Heart left ventricle (tissue), 16 donors: Measurements from ENCODE around the gene EFHD2. TPM values are rescaled to one million over a fixed set of nuclear protein-coding genes. Genes with fewer than 3 reads are reported as not detected.
"Not testable (repeated sequence)": the region's sequence is repeated elsewhere in the genome, so short reads cannot be mapped to it uniquely, and the experiment has no call there.

Experiments used
- ATAC-seq, 4 donors: fragments of 200-7000 bp; cut with Tn5 transposase; one replicate each; pipeline ENCODE4 v1.9.1; 2020 to 2022; ENCODE audit warnings: moderate library complexity in 4 of 4, mild to moderate bottlenecking in 3 of 4, moderate number of reproducible peaks in 1 of 4
- DNase-seq, 5 donors: peaks; one replicate each; pipeline ENCODE4 v3.0.0-alpha.2; 2020
- H3K27ac ChIP-seq, 12 donors: fragments of 200-600 bp; sonication (generic) in 4 of 12; one replicate each; pipeline versions ENCODE4 v1.5.0 to v1.8.0; 2016 to 2022; ENCODE audit warnings: mild to moderate bottlenecking in 2 of 12
- H3K27me3 ChIP-seq, 9 donors: fragments of 200-600 bp; sonication (generic) in 2 of 9; one replicate each; pipeline versions ENCODE4 v1.5.1 to v1.8.0; 2016 to 2022; ENCODE audit warnings: mild to moderate bottlenecking in 3 of 9
- H3K36me3 ChIP-seq, 9 donors: fragments of 200-600 bp; sonication (generic) in 2 of 9; one replicate each; pipeline versions ENCODE4 v1.5.0 to v1.8.0; 2018 to 2022; ENCODE audit warnings: mild to moderate bottlenecking in 2 of 9
- H3K4me1 ChIP-seq, 12 donors: fragments of 200-600 bp; sonication (generic) in 4 of 12; one replicate each; pipeline versions ENCODE4 v1.5.0 to v1.8.0; 2016 to 2022; ENCODE audit warnings: mild to moderate bottlenecking in 3 of 12
- H3K4me3 ChIP-seq, 12 donors: fragments of 200-600 bp; sonication (generic) in 4 of 12; one replicate each; pipeline versions ENCODE4 v1.5.0 to v1.8.0; 2017 to 2022; ENCODE audit warnings: mild to moderate bottlenecking in 9 of 12, moderate library complexity in 4 of 12
- H3K9me3 ChIP-seq, 12 donors: fragments of 200-600 bp; sonication (generic) in 4 of 12; one replicate each; pipeline versions ENCODE4 v1.5.0 to v1.8.0; 2016 to 2022; ENCODE audit warnings: mild to moderate bottlenecking in 1 of 12
- POLR2A ChIP-seq, 2 donors: fragments of 450-650 bp; IDR thresholded peaks; one replicate each; pipeline ENCODE4 v1.6.1; 2017; ENCODE audit warnings: antibody characterized with exemption in 2 of 2, mild to moderate bottlenecking in 2 of 2, moderate library complexity in 2 of 2
- WGBS, 4 donors: extraction: QIAGEN DNeasy Blood & Tissue Kit in 2 of 4; methylation state at CpG; one replicate each; pipeline versions ENCODE4 v1.1.5 to v1.1.7; 2013 to 2018; 5-methylcytosine and 5-hydroxymethylcytosine counted together
- intact Hi-C, 10 donors: fragments of 100-400 bp; cut with DNase I; formaldehyde crosslinking; loops; one replicate each; pipeline versions ENCODE4 v1.11.1 to v1.14.2; 2022
- polyA plus RNA-seq, 2 donors: library from polyadenylated mRNA; stranded (reverse); fragments of 200-250 nt; gene quantifications; one replicate each; pipeline ENCODE4 v1.2.3, GENCODE V29; 2013
- total RNA-seq, 9 donors: library from RNA; depleted of rRNA in 2 of 9; stranded (reverse); fragments of >200 nt in 2 of 9; fragmentation: NEBNext Ultra II Directional in 3 of 9; extraction: Animal tissue kit (Norgen Biotek cat#: 25700) in 3 of 9; gene quantifications; one replicate each; pipeline versions ENCODE4 v1.1.0 to v1.2.4, GENCODE V29; 2016 to 2023
- TF ChIP-seq, protein P1 (sequence below), 12 donors: fragments of 200-600 bp; sonication (generic) in 4 of 12; IDR thresholded peaks; one replicate each; pipeline versions ENCODE4 v1.5.0 to v1.8.0; 2018 to 2022; ENCODE audit warnings: antibody characterized with exemption in 12 of 12, mild to moderate bottlenecking in 5 of 12
- donor health status: ischemic (EF 13 %, LVEDD 7.1; RV severe dilation, severe dysfunction).
- donor health status: healthy with polysubstance abuse.
- donor health status: DM: no; HTN: yes; CAD: no.
- donor health status: DM: no; HTN: no; CAD: no.
- donor health status: ischemic (EF 25% LVEDD 6.9; RV normal size, moderate dysfunction).
- donor health status: ischemic (EF 25% LVEDD 5.7; RV mildly dilated, moderate dysfunction).
- donor health status: healthy.
- donor health status: DM: yes; HTN: yes; CAD: no.
- donor health status: ischemic (EF 35%, LVEDD 5.7; RV mildly dilated, moderate dysfunction).
- donor health status: nonischemic (EF 11% LVEDD 7.7; RV severe dilation, severe dysfunction).
- donor health status: DM: yes; HTN: yes; CAD: no.
- donor health status: PGD.
- donor health status: ischemic (EF 29% LVEDD 5.4; RV normal size, mild dysfunction).
- donor health status: nonischemic (EF 23%, LVEDD 6.1; RV moderate dilation, normal function).

Gene EFHD2
- total and polyA plus RNA-seq, 11 donors = 11.2 to 52.2 (median 15.8) TPM

DNA sequence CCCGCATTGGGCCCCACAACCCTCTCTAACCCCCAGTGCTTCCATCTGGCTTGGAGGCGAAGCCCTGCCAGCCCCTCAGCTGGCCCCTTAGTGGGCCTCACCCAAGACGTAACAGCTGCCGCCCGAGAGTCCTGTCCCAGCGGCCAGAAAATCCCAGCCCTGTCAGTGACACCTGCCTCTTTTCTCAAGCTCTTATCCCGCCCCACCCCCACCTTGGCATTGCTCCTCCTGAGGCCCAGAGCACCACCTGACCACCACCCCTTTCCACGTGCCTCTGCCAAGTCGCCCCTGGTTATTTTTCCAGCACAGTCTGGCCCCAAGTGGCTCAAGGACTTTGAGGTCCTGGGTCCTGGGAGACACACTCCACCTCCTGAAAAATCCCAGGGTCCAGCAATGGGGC, 22.6 kb downstream of the EFHD2 start:
- peak in 1 of 4 donors; percentile 4 for ATAC-seq
- DNase-seq = no peak

DNA sequence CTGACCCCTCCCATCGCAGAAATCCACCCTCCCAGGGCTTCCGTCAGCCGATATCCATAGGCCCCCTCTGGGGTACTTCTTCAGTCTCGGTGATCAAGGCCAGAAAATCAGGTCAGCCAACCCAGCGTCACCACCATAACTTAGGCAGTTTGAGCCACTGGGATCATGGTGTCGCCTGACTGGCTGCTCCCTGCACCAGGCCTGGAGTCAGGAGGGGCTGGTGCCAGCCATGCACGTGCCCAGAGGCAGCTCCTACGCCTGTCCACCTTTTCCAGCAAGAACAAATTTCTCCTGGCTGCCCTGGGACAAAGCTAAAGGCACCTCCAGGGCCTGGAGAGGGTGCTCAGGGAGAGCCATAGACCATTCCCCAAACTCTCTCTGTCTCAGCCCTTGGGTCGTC, 23.8 kb downstream of the EFHD2 start:
- Histone ChIP-seq H3K27ac (no peak overlapping the region), H3K36me3 (peaks cover 0 to 24% (median 0%) of the 10 kb centered on the region in 9 donors), H3K27me3 (no peaks in the 10 kb centered on the region), H3K4me3 (no peak overlapping the region), H3K4me1 (peaks cover 0 to 5% (median 0%) of the 10 kb centered on the region in 12 donors), H3K9me3 (no peaks in the 10 kb centered on the region)
- WGBS, 4 donors = 82 to 91% (median 86%) methylated on average over 9 of the region's 9 CpGs
- ATAC-seq = no peak
- intact Hi-C loops = loop anchor here in 7 of 10 donors (2.0 to 10.0 kb wide), 4 partner anchors 109 to 309 kb away; partner anchors contain the start of gene TMEM51 (in 2 of the 7)
- peak in 1 of 5 donors; percentile 25 for DNase-seq
- TF ChIP-seq, protein P1, sequence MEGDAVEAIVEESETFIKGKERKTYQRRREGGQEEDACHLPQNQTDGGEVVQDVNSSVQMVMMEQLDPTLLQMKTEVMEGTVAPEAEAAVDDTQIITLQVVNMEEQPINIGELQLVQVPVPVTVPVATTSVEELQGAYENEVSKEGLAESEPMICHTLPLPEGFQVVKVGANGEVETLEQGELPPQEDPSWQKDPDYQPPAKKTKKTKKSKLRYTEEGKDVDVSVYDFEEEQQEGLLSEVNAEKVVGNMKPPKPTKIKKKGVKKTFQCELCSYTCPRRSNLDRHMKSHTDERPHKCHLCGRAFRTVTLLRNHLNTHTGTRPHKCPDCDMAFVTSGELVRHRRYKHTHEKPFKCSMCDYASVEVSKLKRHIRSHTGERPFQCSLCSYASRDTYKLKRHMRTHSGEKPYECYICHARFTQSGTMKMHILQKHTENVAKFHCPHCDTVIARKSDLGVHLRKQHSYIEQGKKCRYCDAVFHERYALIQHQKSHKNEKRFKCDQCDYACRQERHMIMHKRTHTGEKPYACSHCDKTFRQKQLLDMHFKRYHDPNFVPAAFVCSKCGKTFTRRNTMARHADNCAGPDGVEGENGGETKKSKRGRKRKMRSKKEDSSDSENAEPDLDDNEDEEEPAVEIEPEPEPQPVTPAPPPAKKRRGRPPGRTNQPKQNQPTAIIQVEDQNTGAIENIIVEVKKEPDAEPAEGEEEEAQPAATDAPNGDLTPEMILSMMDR (IDR thresholded peaks at IDR 0.05) = no peak
- TF ChIP-seq POLR2A (IDR thresholded peaks at IDR 0.05) = no peak

More for the DNA sequence above, 22.6 kb downstream of the EFHD2 start:
- Histone ChIP-seq H3K36me3 (peaks cover 0 to 36% (median 3%) of the 10 kb centered on the region in 9 donors), H3K4me3 (no peak overlapping the region), H3K27me3 (no peaks in the 10 kb centered on the region), H3K27ac (no peak overlapping the region), H3K4me1 (peaks cover 0 to 12% (median 4%) of the 10 kb centered on the region in 12 donors), H3K9me3 (no peaks in the 10 kb centered on the region)
- TF ChIP-seq POLR2A (IDR thresholded peaks at IDR 0.05) = no peak
- TF ChIP-seq, protein P1 (IDR thresholded peaks at IDR 0.05) = no peak
- intact Hi-C loops = loop anchor here in 7 of 10 donors (1.0 to 10.0 kb wide), 5 partner anchors 108 to 308 kb away; partner anchors contain the start of gene TMEM51 (in 2 of the 7)
- WGBS, 4 donors = 41 to 70% (median 55%) methylated on average over 9 of the region's 9 CpGs

DNA sequence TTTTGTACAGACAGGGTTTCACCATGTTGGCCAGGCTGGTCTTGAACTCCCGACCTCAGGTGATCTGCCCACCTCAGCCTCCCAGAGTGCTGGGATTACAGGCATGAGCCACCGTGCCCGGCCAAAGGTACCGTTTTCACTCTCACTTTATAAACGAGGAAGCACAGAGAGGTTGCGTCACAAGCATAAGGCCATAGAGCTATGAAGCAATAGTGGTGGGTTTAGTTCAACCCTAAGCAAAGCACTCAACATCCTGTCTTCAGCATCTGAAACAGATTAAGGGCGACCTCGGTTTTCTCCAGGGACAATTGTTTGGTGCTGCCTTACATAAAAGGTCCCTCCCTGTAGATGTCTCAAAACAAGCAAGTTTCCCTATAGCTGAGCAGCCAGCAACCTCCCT, 25.1 kb downstream of the EFHD2 start:
- not testable (repeated sequence) for H3K4me3 ChIP-seq, H3K4me1 ChIP-seq, H3K9me3 ChIP-seq, ATAC-seq, H3K27ac ChIP-seq, H3K27me3 ChIP-seq
- WGBS, 4 donors = 71 to 80% (median 75%) methylated on average over 8 of the region's 8 CpGs
- peaks cover 0 to 12% (median 0%) of the 10 kb centered on the region in 9 donors for H3K36me3 ChIP-seq
- intact Hi-C loops = loop anchor here in 5 of 10 donors (5.0 to 10.0 kb wide), 3 partner anchors 280 to 310 kb away; partner anchors contain the start of gene TMEM51 (in 2 of the 5)
- DNase-seq = peak in 1 of 5 donors; percentile 13

DNA sequence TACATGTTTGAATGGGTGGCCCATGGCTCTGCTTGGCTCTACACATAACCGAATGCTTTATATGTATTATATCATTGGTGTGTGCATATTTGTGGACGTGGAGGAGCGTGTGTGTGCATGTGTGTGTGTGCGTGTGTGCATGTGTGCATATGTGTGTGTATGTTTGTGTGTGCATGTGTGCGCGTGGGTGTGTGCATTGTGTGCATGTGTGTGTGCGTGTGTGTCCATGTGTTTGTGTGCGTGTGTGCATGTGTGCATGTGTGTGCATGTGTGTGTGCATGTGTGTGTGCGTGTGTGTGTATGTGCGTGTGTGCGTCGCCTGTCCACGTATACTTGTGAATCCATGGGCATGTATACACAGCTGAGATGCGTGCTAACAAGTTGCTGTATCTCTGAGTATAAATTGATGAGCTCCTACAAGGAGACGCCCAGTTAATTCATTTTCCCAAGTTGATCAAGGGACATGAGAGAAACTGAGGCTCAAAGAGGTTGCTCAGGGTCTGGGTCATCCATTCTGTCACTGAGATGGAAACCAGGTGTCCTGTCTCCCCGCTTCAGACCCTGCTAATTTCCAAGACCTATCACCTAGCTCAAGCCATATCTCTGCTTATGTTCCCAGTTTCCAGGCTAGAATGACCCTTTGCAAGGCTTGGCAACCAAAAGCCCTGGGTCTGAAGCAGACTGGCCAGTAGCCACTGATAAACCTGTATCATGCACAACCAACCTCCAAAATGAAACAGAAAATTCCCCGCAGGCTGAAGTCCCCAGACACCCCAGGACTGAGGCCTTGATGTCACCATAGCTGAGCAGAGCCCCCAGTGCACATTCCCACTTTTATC, 25.8 kb downstream of the EFHD2 start:
- intact Hi-C loops = loop anchor here in 4 of 10 donors (10.0 kb wide), 2 partner anchors 281 to 311 kb away; partner anchors contain the start of gene TMEM51 (in 2 of the 4)
- DNase-seq = peak in 1 of 5 donors; percentile 39
- H3K4me1 ChIP-seq = peaks cover 0 to 5% (median 0%) of the 10 kb centered on the region in 12 donors
- H3K4me3 ChIP-seq = no peak overlapping the region
- ATAC-seq = no peak
- no peak for TF ChIP-seq POLR2A (IDR thresholded peaks at IDR 0.05)
- TF ChIP-seq, protein P1 (IDR thresholded peaks at IDR 0.05) = no peak
- H3K27ac ChIP-seq = no peak overlapping the region
- peaks cover 0 to 6% (median 0%) of the 10 kb centered on the region in 9 donors for H3K36me3 ChIP-seq
- H3K9me3 ChIP-seq = no peaks in the 10 kb centered on the region
- WGBS, 4 donors = 90 to 94% (median 94%) methylated on average over 17 of the region's 17 CpGs
- H3K27me3 ChIP-seq = no peaks in the 10 kb centered on the region
